ENCODE results near the gene ARHGEF37. TPM values are rescaled to one million over a fixed set of nuclear protein-coding genes. Genes with fewer than 3 reads are reported as not detected.

The ARHGEF37 gene
- total RNA-seq, 1 donor from 2014 or later: 11.0 TPM

GRCh38 chr5:149675610-149676201, 94.4 kb downstream of the ARHGEF37 start:
- no peak for DNase-seq

- no peak for DNase-seq
These were observed 96.4 kb downstream of the ARHGEF37 start for GRCh38 chr5:149677731-149678130.

- DNase-seq: no peak
These were observed 98.8 kb downstream of the ARHGEF37 start for GRCh38 chr5:149679876-149680809.

GRCh38 chr5:149680810-149681221, 99.5 kb downstream of the ARHGEF37 start:
- DNase-seq: no peak

GRCh38 chr5:149681252-149681651, 100.0 kb downstream of the ARHGEF37 start:
- no peak for DNase-seq

- DNase-seq: no peak
These were observed 100.6 kb downstream of the ARHGEF37 start for GRCh38 chr5:149681922-149682321.

- no peak for DNase-seq
These were observed 101.3 kb downstream of the ARHGEF37 start for GRCh38 chr5:149682532-149683075.

GRCh38 chr5:149683964-149684363, 102.7 kb downstream of the ARHGEF37 start:
- no peak for DNase-seq

- no peak for DNase-seq
These were observed 103.1 kb downstream of the ARHGEF37 start for GRCh38 chr5:149684371-149684770.

Small RNA genes lying within 50 kb of the gene (small RNA-seq; reads per million reads assigned to genes)
- not detected for gene RNU6-588P (ENCODE audit: low replicate concordance)

Other genes with a start within 250 kb of the ARHGEF37 start
- gene GRPEL2, start 236.0 kb upstream of the ARHGEF37 start, total RNA-seq: 17.6 TPM
- 6.5 TPM for gene PCYOX1L, start 223.5 kb upstream of the ARHGEF37 start, total RNA-seq
- gene IL17B, start 202.2 kb upstream of the ARHGEF37 start, total RNA-seq: 5.6 TPM
- 235 TPM for gene CSNK1A1, start 30.1 kb upstream of the ARHGEF37 start, total RNA-seq
- gene PPARGC1B, start 148.8 kb downstream of the ARHGEF37 start, total RNA-seq: 3.4 TPM

Data from skin of body (tissue), 3 donors.